H54 (cell line): ENCODE data around the gene SLC29A3.
"Not testable (repeated sequence)": the region's sequence is repeated elsewhere in the genome, so short reads cannot be mapped to it uniquely, and the experiment has no call there.

Source experiments
- DNase-seq: peaks from one replicate; pipeline ENCODE4 v3.0.0; 2011; ENCODE audit warnings: low spot score, mixed read lengths; ENCODE audit not compliant: insufficient read length
- FAIRE-seq: peaks from 3 replicates; lab custom pipeline; 2011; peaks lifted over from hg19 to GRCh38; lab: Jason Lieb, UNC
- POLR2A ChIP-seq: IDR thresholded peaks from 2 replicates; pipeline ENCODE4 v1.6.1; 2011; ENCODE audit warnings: low read depth, mild to moderate bottlenecking, low read length

Gene SLC29A3

GRCh38 chr10:71288461-71288860, 30.6 kb upstream of the SLC29A3 start:
- no peak for TF ChIP-seq POLR2A
- FAIRE-seq (no peak), DNase-seq (no peak)

- TF ChIP-seq POLR2A = no peak
- no peak for FAIRE-seq
Observed at GRCh38 chr10:71289421-71290130, 29.5 kb upstream of the SLC29A3 start.

GRCh38 chr10:71290331-71290730, 28.7 kb upstream of the SLC29A3 start:
- no peak for DNase-seq
- TF ChIP-seq POLR2A = no peak
- FAIRE-seq = no peak

More at GRCh38 chr10:71289421-71290130, 29.5 kb upstream of the SLC29A3 start:
- no peak for DNase-seq

GRCh38 chr10:71290806-71291527, 28.1 kb upstream of the SLC29A3 start:
- FAIRE-seq = no peak
- no peak for DNase-seq
- TF ChIP-seq POLR2A = no peak

GRCh38 chr10:71291528-71291900, 27.5 kb upstream of the SLC29A3 start:
- no peak for DNase-seq
- no peak for TF ChIP-seq POLR2A
- no peak for FAIRE-seq

- DNase-seq (no peak), FAIRE-seq (no peak)
- TF ChIP-seq POLR2A = no peak
Observed at GRCh38 chr10:71292624-71293445, 26.2 kb upstream of the SLC29A3 start.

- FAIRE-seq = no peak
- no peak for DNase-seq
- no peak for TF ChIP-seq POLR2A
Observed at GRCh38 chr10:71293446-71294084, 25.5 kb upstream of the SLC29A3 start.

- TF ChIP-seq POLR2A = no peak
- DNase-seq = no peak
- no peak for FAIRE-seq
Observed at GRCh38 chr10:71294091-71294561, 24.9 kb upstream of the SLC29A3 start.

- no peak for DNase-seq
- no peak for TF ChIP-seq POLR2A
- no peak for FAIRE-seq
Observed at GRCh38 chr10:71294856-71295255, 24.2 kb upstream of the SLC29A3 start.

GRCh38 chr10:71295641-71296040, 23.4 kb upstream of the SLC29A3 start:
- no peak for TF ChIP-seq POLR2A
- DNase-seq = no peak
- no peak for FAIRE-seq

- FAIRE-seq (no peak), DNase-seq (no peak)
- no peak for TF ChIP-seq POLR2A
Observed at GRCh38 chr10:71296086-71296485, 23.0 kb upstream of the SLC29A3 start.

- FAIRE-seq, DNase-seq: not testable (repeated sequence)
Observed at GRCh38 chr10:71296811-71297210, 22.2 kb upstream of the SLC29A3 start.

GRCh38 chr10:71297343-71297742, 21.7 kb upstream of the SLC29A3 start:
- DNase-seq (no peak), FAIRE-seq (no peak)

More at GRCh38 chr10:71297343-71297742, 21.7 kb upstream of the SLC29A3 start:
- no peak for TF ChIP-seq POLR2A
